ENCODE results near the gene BARHL2.

BARHL2 gene

DNA sequence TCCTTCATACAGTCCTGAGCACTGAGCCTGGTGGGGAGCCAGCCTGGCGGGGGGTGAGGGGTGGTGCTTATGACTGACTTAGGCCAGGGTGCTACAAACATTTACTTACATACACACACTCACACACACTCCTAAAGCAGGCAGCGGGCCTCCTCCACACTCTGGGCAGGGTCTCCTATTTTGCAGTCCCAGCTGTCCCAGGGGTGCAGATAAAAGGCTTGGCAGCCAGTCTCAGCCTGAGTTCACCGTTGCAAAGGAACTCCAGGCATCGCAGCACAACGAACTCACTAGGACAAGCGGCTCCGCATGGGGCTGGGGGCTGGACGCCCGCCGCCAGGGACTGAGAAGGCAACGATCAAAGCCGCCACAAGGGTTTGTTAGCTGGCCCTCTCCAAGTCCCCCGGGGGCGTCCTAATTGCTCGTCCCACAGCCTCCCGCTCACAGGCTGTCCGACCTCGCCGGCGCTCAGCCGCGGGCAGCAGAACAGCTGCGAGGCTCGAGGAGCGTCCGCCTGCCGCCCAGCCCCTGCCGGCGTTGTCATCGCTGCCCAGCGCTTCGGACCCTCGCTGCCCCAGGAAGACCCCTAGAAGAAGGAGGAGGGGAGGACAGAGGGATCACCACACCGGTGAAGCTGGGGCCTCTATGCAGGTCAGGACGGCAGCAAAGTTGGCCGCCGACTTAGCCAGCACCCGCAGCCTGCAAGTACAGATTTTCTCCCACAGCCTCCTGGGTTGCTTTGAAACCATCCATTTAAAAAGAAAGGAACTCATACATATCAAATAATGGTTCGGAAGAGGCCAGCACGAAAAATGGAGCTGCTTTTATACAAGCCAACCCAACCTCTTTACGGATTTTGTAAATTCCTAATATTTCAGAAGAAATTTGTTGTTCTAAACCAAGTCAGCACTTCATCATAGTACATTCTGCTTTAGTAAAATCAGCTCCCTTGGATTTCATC lies 6.2 kb downstream of the BARHL2 start:
- no peak for DNase-seq (ENCODE audit: low spot score)

DNA sequence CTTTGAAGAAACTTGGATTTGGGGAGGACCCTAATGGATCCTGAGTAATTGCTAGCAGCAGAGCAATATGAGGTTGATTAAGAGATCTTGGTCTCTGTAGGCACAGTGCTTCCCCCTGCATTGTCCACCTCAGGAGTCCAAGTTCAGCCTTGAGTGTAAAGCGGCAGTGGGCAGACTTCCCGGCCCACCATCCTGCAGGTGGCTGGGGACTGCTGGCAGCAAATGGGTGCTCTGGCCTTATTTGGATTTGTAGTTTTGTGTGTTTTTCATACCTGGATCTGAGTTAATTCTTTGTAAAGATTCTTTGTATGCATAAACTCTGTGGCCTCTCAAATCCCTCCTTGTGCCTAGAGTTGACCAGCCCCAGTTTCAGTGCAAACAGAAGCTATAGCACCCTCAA lies 7.6 kb downstream of the BARHL2 start:
- DNase-seq (ENCODE audit: low spot score), result no peak

DNA sequence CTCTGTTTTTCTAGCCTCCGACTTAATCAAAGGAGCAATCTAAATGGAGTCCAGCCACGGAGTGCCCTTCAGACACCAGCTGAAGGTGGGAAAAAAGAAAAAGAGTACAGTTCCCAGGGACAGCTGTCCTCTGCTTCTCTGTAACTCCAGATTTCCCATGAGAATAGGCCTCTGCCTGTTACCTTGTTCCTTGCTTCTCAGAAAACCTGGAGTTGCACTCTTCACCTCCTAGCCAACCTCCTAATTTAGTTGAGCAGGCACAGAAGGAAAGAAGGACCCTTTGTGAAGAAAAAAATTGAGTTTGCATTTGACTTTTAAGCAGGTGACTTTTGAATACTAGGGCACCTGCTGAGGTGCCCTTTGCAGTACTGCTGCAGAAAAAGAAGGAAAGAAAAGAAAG lies 8.3 kb downstream of the BARHL2 start:
- DNase-seq (ENCODE audit: low spot score), result no peak

DNA sequence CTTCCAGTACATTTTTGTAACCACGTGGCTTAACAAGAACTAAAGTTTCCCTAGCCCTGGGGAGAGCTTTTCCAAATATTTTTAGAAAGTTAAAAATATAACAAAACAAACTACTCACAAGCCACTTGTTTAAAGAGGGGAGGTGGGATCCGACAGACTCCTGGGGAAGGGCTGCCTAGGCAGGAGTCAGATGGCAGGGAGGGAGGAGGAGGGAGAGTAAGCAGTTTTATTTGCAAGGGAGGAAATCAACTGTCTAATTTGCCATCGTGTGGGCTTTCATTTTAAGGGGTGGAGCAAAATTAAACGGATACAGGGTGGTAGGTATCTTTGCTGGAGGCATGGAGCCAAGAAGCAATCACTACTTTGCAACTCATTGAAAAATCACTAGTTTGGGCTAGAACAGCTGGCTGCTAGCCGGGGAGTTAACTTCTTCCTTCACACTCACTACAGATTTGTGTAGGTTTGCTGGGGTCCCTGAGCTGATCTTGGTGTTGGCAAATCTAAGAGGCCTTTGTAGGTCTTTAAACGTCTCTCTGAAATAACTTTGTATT lies 8.8 kb downstream of the BARHL2 start:
- no peak for DNase-seq (ENCODE audit: low spot score)

DNA sequence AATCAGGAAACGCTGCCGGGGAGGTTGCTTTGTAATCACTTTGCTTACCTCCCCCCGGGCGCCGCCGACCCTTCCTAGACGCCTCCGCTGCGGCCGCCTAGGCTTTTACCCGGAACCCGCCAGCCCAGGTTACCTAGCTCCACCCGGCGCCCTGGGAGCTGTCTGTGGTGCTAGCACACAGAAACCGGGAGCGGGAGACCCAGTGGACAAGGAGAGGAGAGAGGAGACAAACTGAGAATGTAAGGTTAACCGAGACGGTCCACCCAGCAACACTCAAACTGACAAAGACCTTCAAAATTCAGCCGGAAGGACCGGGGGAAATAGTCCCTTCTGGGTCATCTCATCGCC lies 9.8 kb downstream of the BARHL2 start:
- DNase-seq (ENCODE audit: low spot score), result peak; percentile 66

DNA sequence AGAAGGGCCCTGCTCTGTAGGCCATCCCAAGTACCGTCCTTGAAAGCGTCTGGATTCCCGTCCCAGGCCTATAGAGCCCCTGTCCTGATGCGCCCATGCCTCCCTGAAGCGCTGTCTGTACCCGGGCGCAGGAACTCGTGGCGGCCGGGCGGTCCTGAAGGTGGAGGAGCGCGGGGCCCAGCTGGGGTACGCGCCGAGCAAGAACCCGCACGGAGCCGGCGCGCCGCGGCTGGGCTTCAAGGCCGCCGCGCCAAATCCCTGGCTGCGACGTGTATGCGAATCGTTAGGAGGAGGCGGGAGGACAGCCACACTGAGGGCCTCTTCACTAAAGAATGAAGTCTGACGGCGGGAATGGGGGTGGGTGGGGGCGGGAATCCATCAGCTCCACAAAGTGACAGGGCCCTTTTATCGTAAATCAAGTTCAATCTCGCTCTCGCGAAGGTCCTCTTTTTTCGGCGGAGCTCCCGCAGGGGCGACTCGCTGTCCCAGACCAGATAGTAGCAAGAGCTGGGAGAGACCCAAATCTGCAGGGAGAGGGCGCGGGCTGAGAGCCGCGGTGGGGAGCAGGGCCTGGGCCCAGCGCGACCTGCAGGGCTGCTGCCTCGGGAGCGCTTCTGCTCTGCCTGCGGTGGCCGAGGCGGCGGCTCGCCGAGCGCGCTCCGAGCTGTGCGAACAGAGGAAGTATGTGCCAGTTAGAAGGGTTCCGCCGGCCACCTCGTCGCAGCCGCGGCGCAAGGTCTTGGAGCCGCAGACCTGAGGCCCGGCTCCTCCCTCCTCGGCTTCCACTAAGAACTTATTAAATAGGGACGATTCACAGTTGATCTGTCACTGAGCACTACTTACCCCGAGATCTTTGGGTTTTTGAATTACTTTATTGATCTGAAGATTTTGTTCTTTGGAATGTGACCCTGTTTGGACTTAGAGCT lies 10.4 kb downstream of the BARHL2 start:
- DNase-seq (ENCODE audit: low spot score), result peak; percentile 62

DNA sequence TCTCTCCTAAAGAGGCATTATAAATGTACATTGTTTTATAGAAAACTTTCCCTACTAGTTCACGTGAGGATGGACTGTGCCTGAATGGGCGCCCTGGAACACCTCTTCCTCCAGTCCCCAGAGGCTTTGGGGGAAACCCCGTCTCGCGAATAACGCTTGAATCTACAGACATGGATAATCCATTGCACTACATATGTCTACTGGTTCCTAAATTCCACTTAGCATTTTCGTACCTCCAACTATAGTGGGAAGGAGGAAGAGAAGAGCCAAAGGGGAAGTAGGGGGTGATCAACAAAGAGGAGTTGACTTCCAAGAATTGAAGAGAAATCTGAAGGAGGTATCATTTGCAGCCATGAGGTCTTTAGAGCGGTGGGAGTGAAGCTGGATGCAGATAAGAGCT lies 11.1 kb downstream of the BARHL2 start:
- no peak for DNase-seq (ENCODE audit: low spot score)

DNA sequence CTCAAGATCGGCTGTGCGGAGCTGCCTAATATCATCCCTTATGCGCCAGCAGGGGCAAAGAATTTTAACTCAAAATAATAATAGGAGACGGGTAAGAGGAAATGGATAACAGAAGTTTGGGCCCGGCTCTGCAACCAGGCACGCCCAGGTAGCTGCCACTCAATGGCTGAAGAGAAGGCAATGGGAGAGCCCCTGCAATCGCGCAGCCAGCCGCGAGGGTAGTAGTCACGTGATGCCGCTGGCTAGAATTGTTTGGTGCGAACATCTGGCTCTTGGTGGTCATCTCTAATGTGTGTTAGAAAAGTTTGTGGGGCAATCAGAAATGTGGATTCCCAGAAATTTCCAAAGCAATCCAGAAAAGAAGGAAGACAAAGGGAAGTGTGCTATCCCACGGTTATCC lies 12.3 kb downstream of the BARHL2 start:
- DNase-seq (ENCODE audit: low spot score), result no peak

DNA sequence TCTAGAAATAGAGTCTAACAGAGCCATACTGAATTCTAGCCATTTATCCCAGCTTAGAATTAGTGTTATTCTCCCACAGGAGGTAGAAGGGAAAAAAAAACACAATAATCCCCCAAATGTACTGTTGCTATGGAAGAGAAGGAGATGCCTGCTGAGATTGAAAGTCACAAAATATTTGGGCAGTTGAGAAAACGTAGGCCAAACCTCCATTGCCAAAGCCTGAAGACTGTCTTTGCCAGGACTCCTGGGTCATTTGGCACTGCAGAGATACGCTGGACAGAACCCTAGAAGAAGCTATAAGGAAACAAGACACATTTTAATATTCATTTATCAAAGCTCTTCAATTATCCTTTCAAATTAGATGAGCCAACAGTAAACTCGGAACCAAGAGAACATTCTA lies 22.3 kb downstream of the BARHL2 start:
- DNase-seq (ENCODE audit: low spot score), result no peak

DNA sequence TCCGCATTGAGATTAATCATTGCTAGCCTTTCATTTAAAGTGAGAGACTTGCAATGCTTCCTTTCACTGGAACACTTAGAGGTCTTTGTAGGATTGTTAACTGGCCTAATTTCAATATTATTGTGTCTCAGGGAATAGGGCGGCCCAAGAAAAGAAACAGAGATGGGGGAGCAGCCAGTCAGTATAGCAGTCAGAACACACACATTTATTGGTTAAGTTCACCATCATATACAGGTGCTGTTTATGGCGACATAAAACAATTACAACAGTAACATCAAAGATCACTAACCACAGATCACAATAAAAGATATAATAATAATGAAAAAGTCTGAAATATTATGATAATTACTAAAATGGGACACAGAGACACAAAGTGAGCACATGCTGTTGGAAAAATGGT lies 29.4 kb downstream of the BARHL2 start:
- DNase-seq (ENCODE audit: low spot score), result no peak

DNA sequence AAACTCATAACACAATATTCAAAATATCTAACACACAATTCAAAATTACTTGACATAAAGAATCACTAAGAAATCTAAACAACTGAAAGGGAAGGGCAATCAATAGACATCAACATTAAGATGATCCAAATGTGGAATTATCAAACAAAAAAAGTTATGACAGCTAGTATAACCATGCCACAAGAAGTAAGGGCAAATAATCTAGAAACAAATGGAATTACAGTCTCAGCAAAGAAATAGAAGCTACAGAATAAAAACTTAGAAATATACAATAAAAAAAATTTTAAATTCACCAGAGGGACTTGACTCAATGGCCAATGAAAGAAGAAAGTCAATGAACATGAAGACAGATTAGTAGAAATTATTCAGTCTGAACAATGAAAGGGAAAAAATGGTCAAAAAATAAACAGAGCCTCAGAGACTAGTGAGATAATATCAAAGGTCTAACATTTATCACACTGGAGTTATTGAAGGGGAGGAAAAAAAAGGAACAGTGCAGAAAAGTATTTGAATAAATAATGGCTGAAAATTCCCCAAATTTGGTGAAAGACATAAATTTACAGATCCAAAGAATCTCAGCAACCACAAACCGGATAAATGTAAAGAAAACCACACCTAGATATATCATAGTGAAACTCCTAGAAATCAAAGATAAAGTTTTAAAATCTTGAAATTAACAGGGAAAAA lies 41.8 kb downstream of the BARHL2 start:
- no peak for DNase-seq (ENCODE audit: low spot score)

DNA sequence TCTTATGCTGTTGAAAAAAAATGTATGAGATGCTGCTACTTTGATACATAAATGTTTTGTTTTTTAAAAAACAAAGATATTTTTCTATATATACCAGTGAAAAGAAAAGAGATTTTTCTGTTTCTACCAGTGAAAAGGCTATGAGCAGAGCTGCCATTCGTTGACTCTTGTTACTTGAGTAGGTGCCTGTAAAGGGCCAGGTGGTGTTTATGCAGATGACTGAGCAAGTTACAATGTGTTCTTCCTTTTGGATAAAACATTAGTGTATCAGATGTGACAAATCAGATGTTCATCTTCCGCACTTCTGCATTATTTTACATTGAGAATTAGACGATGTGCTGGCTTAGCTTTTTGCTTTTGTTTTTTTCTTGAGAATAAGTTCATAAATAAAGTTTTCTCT lies 45.4 kb downstream of the BARHL2 start:
- no peak for DNase-seq (ENCODE audit: low spot score)

DNA sequence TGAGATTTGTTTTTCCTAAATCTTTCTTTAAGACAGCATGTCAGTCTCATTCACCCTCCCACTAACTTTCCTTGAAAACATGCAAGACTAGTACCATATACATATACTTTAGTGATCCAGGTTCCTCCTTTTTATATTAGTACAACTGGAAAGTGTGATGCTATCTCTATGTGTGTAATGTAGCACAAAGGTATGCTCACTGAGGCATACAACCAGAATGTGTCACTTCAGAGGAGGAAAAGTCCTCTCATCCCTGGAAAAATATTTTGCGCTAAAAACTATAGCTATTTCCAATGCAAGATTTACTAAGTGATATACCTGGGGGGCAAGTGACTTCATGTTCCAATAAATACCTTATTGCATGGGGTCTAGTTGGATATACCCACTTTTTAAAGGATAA lies 45.9 kb downstream of the BARHL2 start:
- no peak for DNase-seq (ENCODE audit: low spot score)

All from SW480 (cell line).